Neutrophil (primary cell): Measurements from ENCODE around the gene LHX6.
A peak's percentile ranks its signal among the peaks of the same experiment; 100 is the strongest.

Source experiments
- H3K27ac ChIP-seq: fragments of 200-600 bp; sonication (generic); 2 replicates; pipeline ENCODE4 v1.5.1; 2016; ENCODE audit warnings: mild to moderate bottlenecking, moderate library complexity
- H3K27me3 ChIP-seq: fragments of 200-600 bp; sonication (generic); 2 replicates; pipeline ENCODE4 v1.6.0; 2016; ENCODE audit warnings: mild to moderate bottlenecking
- H3K36me3 ChIP-seq: fragments of 200-600 bp; sonication (generic); 2 replicates; pipeline ENCODE4 v1.5.1; 2017
- H3K4me1 ChIP-seq, 2 experiments: fragments of 200-600 bp in 1 of 2; sonication (generic) in 1 of 2; 1 replicate in 1 of 2; 2 replicates in 1 of 2; pipeline versions ENCODE4 v1.5.1 to v1.6.1; 2013 to 2016; ENCODE audit warnings: low read depth in 1 of 2, low read length in 1 of 2, mild to moderate bottlenecking in 1 of 2, moderate library complexity in 1 of 2; ENCODE audit not compliant: control insufficient read depth in 1 of 2, insufficient read depth in 1 of 2
- H3K4me3 ChIP-seq, 2 experiments: fragments of 200-600 bp in 1 of 2; sonication (generic) in 1 of 2; 1 replicate in 1 of 2; 2 replicates in 1 of 2; pipeline ENCODE4 v1.5.1; 2013 to 2016; ENCODE audit warnings: low read depth in 1 of 2, low read length in 1 of 2, mild to moderate bottlenecking in 1 of 2, moderate library complexity in 1 of 2
- H3K9me3 ChIP-seq: fragments of 200-600 bp; sonication (generic); 2 replicates; pipeline ENCODE4 v1.5.1; 2016
- CTCF ChIP-seq: fragments of 200-600 bp; sonication (generic); IDR thresholded peaks from 2 replicates; pipeline ENCODE4 v1.5.1; 2016; ENCODE audit warnings: antibody characterized with exemption

Gene LHX6

GRCh38 chr9:122228568-122229484 lies at the start of gene LHX6:
Gene LHX6, minus strand, starts transcription at chr9:122228957. Its CDS starts 217 bp downstream, at chr9:122228740.
- no peaks in the 10 kb centered on the region for H3K36me3 ChIP-seq
- H3K9me3 ChIP-seq: no peaks in the 10 kb centered on the region
- H3K27ac ChIP-seq: no peak within 1 kb of the TSS
- no peak for TF ChIP-seq CTCF
- H3K27me3 ChIP-seq: peaks cover 99% of the 10 kb centered on the region
- H3K4me3 ChIP-seq: peak within 1 kb of the TSS in 1 of 2 experiments; percentile 2
- H3K4me1 ChIP-seq: peaks cover 0 to 7% of the 10 kb centered on the region in 2 experiments

- Histone ChIP-seq H3K4me3 (no peak overlapping the region), H3K9me3 (no peaks in the 10 kb centered on the region), H3K4me1 (no peaks in the 10 kb centered on the region), H3K36me3 (peaks cover 3% of the 10 kb centered on the region), H3K27ac (no peak overlapping the region), H3K27me3 (no peaks in the 10 kb centered on the region)
- no peak for TF ChIP-seq CTCF
Measured at GRCh38 chr9:122277285-122277897, 48.6 kb upstream of the LHX6 start.

GRCh38 chr9:122276096-122276495 lies 47.3 kb upstream of the LHX6 start:
- Histone ChIP-seq H3K9me3 (no peaks in the 10 kb centered on the region), H3K4me1 (no peaks in the 10 kb centered on the region), H3K36me3 (peaks cover 3% of the 10 kb centered on the region), H3K27me3 (no peaks in the 10 kb centered on the region), H3K4me3 (no peak overlapping the region), H3K27ac (no peak overlapping the region)
- TF ChIP-seq CTCF: no peak

GRCh38 chr9:122274055-122274454 lies 45.3 kb upstream of the LHX6 start:
- H3K36me3 ChIP-seq: peaks cover 3% of the 10 kb centered on the region
- H3K4me1 ChIP-seq: no peaks in the 10 kb centered on the region
- H3K4me3 ChIP-seq: no peak overlapping the region
- H3K27me3 ChIP-seq: no peaks in the 10 kb centered on the region
- TF ChIP-seq CTCF: no peak
- no peak overlapping the region for H3K27ac ChIP-seq
- no peaks in the 10 kb centered on the region for H3K9me3 ChIP-seq

- no peak overlapping the region for H3K27ac ChIP-seq
- H3K4me3 ChIP-seq: no peak overlapping the region
- no peak for TF ChIP-seq CTCF
- peaks cover 18 to 19% of the 10 kb centered on the region in 2 experiments for H3K4me1 ChIP-seq
- no peaks in the 10 kb centered on the region for H3K9me3 ChIP-seq
- H3K36me3 ChIP-seq: peaks cover 3% of the 10 kb centered on the region
- no peaks in the 10 kb centered on the region for H3K27me3 ChIP-seq
Measured at GRCh38 chr9:122268041-122268814, 39.5 kb upstream of the LHX6 start.
